Uterus (tissue), 2 donors: ENCODE measurements around the gene ADAMTS15.

ENCODE experiments used
- CTCF ChIP-seq, 4 experiments: fragments of 200-600 bp in 2 of 4; fragments of 450-650 bp in 2 of 4; sonication (generic) in 2 of 4; IDR thresholded peaks; one replicate each; pipeline ENCODE4 v1.5.1; 2016 to 2019; ENCODE audit warnings: antibody characterized with exemption in 4 of 4, mild to moderate bottlenecking in 2 of 4, moderate library complexity in 1 of 4
- POLR2A ChIP-seq, 2 donors: fragments of 450-650 bp; IDR thresholded peaks; one replicate each; pipeline ENCODE4 v1.6.1; 2016; ENCODE audit warnings: antibody characterized with exemption in 2 of 2, mild to moderate bottlenecking in 1 of 2, moderate library complexity in 1 of 2

DNA sequence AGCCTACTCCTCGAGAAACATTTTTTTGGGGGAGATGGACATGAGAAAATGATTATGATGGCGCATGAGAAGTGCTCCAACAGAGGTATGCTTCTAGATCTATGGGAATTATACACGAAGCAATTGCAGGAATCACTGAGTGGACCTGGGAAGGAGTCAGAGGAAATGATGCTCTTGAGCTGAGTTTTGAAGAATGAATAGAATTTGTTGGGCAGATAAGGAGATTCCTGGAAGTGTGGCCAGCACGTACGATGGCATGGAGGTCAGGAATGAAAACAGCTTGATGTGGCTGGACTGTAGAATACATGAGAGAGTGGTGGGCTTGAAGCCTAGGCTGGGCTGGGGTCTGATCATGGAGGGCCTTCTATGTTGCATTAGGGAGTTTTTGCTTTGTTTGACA, 31.7 kb downstream of the ADAMTS15 start:
- no peak for TF ChIP-seq CTCF (IDR thresholded peaks at IDR 0.05)
- no peak for TF ChIP-seq POLR2A (IDR thresholded peaks at IDR 0.05)
